WTC11 (cell line): ENCODE measurements around the gene C1orf56.

Source experiments
- CREB1 ChIP-seq: sonication (generic); formaldehyde crosslinking; IDR thresholded peaks from 2 replicates; pipeline ENCODE4 v1.8.0; 2023; ENCODE audit warnings: mild to moderate bottlenecking, missing genetic modification reagents
- JUN ChIP-seq: sonication (generic); formaldehyde crosslinking; IDR thresholded peaks from 2 replicates; pipeline ENCODE4 v1.8.0; 2023; ENCODE audit warnings: mild to moderate bottlenecking, missing genetic modification reagents
- NFYB ChIP-seq: sonication (generic); formaldehyde crosslinking; conservative IDR thresholded peaks from 2 replicates; pipeline ENCODE4 v1.8.0; 2022; ENCODE audit warnings: low read depth, missing genetic modification reagents
- NR3C1 ChIP-seq: sonication (generic); formaldehyde crosslinking; conservative IDR thresholded peaks from 2 replicates; pipeline ENCODE4 v1.8.1; 2023; ENCODE audit warnings: low read depth, mild to moderate bottlenecking, missing genetic modification reagents
- ZNF121 ChIP-seq: sonication (generic); formaldehyde crosslinking; IDR thresholded peaks from 2 replicates; pipeline ENCODE4 v1.8.0; 2023; ENCODE audit warnings: missing genetic modification reagents
- ZNF263 ChIP-seq: sonication (generic); formaldehyde crosslinking; IDR thresholded peaks from 2 replicates; pipeline ENCODE4 v1.8.1; 2022; ENCODE audit warnings: low read depth, mild to moderate bottlenecking, moderate library complexity, missing genetic modification reagents
- TF ChIP-seq, protein P1 (sequence below): fragments of 200-600 bp; IDR thresholded peaks from 2 replicates; pipeline ENCODE4 v1.8.0; 2022; ENCODE audit warnings: antibody characterized with exemption
- TF ChIP-seq, protein P2 (sequence below): sonication (generic); formaldehyde crosslinking; IDR thresholded peaks from 2 replicates; pipeline ENCODE4 v1.8.0; 2022; ENCODE audit warnings: mild to moderate bottlenecking, missing genetic modification reagents
- TF ChIP-seq, protein P3 (sequence below): sonication (generic); formaldehyde crosslinking; IDR thresholded peaks from 2 replicates; pipeline ENCODE4 v1.8.0; 2022; ENCODE audit warnings: mild to moderate bottlenecking, missing genetic modification reagents
- TF ChIP-seq, protein P4 (sequence below): sonication (generic); formaldehyde crosslinking; conservative IDR thresholded peaks from 2 replicates; pipeline ENCODE4 v1.8.1; 2022; ENCODE audit warnings: mild to moderate bottlenecking, missing genetic modification reagents
- TF ChIP-seq, protein P5 (sequence below): sonication (generic); formaldehyde crosslinking; IDR thresholded peaks from 2 replicates; pipeline ENCODE4 v1.8.0; 2022; ENCODE audit warnings: mild to moderate bottlenecking, missing genetic modification reagents

DNA sequence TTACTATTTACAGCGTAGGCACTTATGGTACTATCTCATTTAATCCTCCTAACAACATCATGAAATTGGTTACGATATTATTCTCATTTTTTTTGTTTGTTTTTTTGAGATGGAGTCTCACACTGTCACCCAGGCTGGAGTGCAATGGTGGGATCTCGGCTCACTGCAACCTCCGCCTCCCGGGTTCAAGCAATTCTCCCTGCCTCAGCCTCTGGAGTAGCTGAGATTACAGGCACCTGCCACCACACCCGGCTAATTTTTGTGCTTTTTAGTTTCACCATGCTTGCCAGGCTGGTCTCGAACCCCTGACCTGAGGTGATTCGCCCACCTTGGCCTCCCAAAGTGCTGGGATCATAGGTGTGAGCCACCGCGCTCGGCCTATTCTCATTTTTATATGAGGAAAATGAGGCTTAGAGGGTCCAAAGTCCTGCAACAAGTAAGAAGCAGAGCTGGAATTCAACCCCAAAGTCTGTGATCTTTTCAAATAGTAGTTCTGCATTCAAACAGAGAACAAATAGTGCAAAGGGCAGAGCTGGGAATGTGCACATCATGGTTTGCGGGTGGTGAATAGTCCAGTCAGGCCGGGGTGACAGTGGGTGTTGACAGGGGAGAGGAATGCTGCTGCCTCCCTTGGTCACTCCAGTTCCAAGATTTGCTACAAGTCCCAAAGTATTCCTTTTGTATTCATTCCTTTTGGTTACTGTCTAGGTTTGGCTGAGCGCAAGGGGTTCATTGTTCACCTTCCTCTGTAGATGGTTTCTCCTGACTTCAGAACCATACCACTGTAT is 34.7 kb upstream of the C1orf56 start:
- TF ChIP-seq ZNF121 (CRISPR knock-in tag) = no peak
- TF ChIP-seq, protein P1, sequence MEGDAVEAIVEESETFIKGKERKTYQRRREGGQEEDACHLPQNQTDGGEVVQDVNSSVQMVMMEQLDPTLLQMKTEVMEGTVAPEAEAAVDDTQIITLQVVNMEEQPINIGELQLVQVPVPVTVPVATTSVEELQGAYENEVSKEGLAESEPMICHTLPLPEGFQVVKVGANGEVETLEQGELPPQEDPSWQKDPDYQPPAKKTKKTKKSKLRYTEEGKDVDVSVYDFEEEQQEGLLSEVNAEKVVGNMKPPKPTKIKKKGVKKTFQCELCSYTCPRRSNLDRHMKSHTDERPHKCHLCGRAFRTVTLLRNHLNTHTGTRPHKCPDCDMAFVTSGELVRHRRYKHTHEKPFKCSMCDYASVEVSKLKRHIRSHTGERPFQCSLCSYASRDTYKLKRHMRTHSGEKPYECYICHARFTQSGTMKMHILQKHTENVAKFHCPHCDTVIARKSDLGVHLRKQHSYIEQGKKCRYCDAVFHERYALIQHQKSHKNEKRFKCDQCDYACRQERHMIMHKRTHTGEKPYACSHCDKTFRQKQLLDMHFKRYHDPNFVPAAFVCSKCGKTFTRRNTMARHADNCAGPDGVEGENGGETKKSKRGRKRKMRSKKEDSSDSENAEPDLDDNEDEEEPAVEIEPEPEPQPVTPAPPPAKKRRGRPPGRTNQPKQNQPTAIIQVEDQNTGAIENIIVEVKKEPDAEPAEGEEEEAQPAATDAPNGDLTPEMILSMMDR = no peak
- no peak for TF ChIP-seq ZNF263 (CRISPR knock-in tag)
- TF ChIP-seq, protein P2, sequence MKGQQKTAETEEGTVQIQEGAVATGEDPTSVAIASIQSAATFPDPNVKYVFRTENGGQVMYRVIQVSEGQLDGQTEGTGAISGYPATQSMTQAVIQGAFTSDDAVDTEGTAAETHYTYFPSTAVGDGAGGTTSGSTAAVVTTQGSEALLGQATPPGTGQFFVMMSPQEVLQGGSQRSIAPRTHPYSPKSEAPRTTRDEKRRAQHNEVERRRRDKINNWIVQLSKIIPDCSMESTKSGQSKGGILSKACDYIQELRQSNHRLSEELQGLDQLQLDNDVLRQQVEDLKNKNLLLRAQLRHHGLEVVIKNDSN (CRISPR knock-in tag) = no peak
- no peak for TF ChIP-seq CREB1 (CRISPR knock-in tag)
- TF ChIP-seq, protein P3, sequence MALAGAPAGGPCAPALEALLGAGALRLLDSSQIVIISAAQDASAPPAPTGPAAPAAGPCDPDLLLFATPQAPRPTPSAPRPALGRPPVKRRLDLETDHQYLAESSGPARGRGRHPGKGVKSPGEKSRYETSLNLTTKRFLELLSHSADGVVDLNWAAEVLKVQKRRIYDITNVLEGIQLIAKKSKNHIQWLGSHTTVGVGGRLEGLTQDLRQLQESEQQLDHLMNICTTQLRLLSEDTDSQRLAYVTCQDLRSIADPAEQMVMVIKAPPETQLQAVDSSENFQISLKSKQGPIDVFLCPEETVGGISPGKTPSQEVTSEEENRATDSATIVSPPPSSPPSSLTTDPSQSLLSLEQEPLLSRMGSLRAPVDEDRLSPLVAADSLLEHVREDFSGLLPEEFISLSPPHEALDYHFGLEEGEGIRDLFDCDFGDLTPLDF (CRISPR knock-in tag) = no peak
- TF ChIP-seq, protein P4, sequence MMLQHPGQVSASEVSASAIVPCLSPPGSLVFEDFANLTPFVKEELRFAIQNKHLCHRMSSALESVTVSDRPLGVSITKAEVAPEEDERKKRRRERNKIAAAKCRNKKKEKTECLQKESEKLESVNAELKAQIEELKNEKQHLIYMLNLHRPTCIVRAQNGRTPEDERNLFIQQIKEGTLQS (CRISPR knock-in tag) = no peak
- no peak for TF ChIP-seq NFYB (CRISPR knock-in tag)
- TF ChIP-seq, protein P5, sequence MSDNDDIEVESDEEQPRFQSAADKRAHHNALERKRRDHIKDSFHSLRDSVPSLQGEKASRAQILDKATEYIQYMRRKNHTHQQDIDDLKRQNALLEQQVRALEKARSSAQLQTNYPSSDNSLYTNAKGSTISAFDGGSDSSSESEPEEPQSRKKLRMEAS (CRISPR knock-in tag) = no peak
- TF ChIP-seq NR3C1 (CRISPR knock-in tag) = no peak
- TF ChIP-seq JUN (CRISPR knock-in tag) = no peak
